PC-3 (cell line): ENCODE data around the gene DPCD.

Experiments
- EZH2 ChIP-seq: fragments of 300-600 bp; sonication (generic); IDR thresholded peaks from one replicate; pipeline ENCODE4 v1.6.1; 2017; ENCODE audit warnings: antibody characterized with exemption, mild to moderate bottlenecking, low read length; ENCODE audit not compliant: unreplicated experiment
- TF ChIP-seq, protein P1 (sequence below): fragments of 300-600 bp; sonication (generic); conservative IDR thresholded peaks from 2 replicates; pipeline ENCODE4 v1.5.1; 2017; ENCODE audit warnings: antibody characterized with exemption, low read depth, mild to moderate bottlenecking, low read length

DNA sequence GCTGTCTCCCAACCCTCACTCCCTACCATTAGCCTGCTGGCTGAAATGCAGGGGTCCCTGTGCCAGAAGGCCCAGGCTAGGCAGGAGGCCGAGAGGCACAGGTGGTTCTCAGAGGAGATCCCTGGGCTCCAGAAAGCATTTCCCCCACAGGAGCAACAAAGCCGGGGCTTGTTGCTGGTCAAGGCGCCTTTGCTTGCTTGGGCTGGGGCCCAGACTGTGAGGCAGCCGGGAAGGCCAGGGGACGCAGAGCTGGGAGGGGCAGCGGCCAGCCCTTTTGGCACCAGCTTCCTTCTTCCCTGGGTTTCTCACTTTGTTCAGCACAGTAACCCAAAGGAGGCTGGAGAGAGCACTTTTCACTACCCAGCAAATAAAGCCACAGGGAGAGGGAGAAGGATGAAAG, 58.2 kb downstream of the DPCD start:
- TF ChIP-seq, protein P1, sequence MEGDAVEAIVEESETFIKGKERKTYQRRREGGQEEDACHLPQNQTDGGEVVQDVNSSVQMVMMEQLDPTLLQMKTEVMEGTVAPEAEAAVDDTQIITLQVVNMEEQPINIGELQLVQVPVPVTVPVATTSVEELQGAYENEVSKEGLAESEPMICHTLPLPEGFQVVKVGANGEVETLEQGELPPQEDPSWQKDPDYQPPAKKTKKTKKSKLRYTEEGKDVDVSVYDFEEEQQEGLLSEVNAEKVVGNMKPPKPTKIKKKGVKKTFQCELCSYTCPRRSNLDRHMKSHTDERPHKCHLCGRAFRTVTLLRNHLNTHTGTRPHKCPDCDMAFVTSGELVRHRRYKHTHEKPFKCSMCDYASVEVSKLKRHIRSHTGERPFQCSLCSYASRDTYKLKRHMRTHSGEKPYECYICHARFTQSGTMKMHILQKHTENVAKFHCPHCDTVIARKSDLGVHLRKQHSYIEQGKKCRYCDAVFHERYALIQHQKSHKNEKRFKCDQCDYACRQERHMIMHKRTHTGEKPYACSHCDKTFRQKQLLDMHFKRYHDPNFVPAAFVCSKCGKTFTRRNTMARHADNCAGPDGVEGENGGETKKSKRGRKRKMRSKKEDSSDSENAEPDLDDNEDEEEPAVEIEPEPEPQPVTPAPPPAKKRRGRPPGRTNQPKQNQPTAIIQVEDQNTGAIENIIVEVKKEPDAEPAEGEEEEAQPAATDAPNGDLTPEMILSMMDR = no peak
- no peak for TF ChIP-seq EZH2
